ENCODE data around the gene APOL1. TPM values are rescaled to one million over a fixed set of nuclear protein-coding genes. Genes with fewer than 3 reads are reported as not detected.

The APOL1 gene
- total RNA-seq, 1 donor from 2014 or later = 1.8 TPM

DNA sequence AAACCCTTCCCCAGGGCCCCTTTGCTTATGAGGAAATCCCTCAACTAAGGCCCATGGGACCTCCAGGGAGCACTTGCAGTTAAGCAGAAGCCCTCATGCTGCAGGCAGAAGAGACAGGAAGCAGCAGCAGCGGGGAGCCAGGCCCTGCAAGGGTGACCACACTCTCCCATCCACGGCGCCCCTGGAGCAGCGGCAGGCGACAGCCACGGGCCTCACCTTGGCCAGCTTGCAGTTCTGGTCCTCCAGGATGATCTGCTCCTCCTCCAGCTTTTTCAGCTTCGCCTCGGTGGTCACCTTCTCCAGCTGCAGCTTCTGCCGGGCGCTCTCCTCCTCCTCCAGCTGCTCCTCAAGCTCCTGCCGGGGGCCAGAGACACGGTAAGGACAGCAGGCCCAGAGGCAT is 47.0 kb downstream of the APOL1 start:
- no peak for DNase-seq (ENCODE audit: low read depth)
- Histone ChIP-seq H3K36me3 (ENCODE audit: control insufficient read depth, insufficient read depth, low read length) (peaks cover 85% of the 10 kb centered on the region), H3K27me3 (ENCODE audit: control insufficient read depth, insufficient read depth, low read length) (no peaks in the 10 kb centered on the region), H3K4me3 (ENCODE audit: low read depth, low read length) (no peak overlapping the region)
- FAIRE-seq = no peak
- no peak for TF ChIP-seq CTCF (IDR thresholded peaks at IDR 0.05; ENCODE audit: insufficient read depth, low read length, severe bottlenecking)

DNA sequence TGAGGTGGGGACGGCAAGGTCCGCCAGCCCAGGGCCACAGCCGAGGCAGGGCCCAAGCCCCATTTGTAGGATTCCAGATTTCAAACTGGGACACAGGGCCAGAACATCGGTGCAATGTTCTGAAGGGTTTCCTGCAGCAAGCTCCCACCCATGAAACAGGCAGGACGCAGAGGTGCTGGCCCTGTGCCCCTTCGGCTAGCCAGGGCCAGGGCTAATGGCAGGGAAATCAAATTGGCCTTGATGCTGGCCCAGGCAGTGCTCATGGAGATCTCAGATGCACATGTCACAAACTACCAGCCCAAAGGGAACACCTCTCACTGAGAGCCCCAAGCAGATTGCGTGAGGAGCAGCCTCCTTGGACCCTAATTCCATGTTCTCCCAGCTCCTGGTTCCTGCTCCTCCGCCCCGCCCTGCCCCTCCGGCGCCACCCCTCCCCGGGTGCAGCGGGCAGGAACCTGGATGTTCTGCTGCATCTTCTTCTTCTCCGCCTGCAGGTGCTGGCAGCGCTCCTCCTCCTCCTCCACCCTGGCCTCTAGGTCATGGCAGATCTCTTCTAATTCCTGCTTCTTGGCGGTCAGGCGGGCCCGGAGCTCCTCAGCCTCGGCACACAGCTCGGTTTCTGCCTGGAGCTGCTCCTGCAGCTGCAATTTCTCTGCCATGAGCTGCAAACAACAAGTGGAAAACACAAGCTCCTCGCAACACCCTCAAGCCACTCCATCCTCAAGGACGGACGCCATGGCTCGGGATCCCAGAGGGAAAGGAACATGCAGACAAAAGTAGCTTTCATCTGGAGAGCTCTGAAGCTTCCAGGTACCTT is 47.7 kb downstream of the APOL1 start:
- Histone ChIP-seq H3K36me3 (ENCODE audit: control insufficient read depth, insufficient read depth, low read length) (peaks cover 86% of the 10 kb centered on the region), H3K4me3 (ENCODE audit: low read depth, low read length) (no peak overlapping the region), H3K27me3 (ENCODE audit: control insufficient read depth, insufficient read depth, low read length) (no peaks in the 10 kb centered on the region)
- DNase-seq (ENCODE audit: low read depth) (no peak), FAIRE-seq (no peak)
- TF ChIP-seq CTCF (IDR thresholded peaks at IDR 0.05; ENCODE audit: insufficient read depth, low read length, severe bottlenecking) = no peak

GRCh38 chr22:36301384-36301828 is 48.5 kb downstream of the APOL1 start:
- Histone ChIP-seq H3K27me3 (ENCODE audit: control insufficient read depth, insufficient read depth, low read length) (no peaks in the 10 kb centered on the region), H3K36me3 (ENCODE audit: control insufficient read depth, insufficient read depth, low read length) (peaks cover 89% of the 10 kb centered on the region), H3K4me3 (ENCODE audit: low read depth, low read length) (no peak overlapping the region)
- DNase-seq (ENCODE audit: low read depth) (peak; percentile 59), FAIRE-seq (peak; percentile 89)
- peak; percentile 91 for TF ChIP-seq CTCF (IDR thresholded peaks at IDR 0.05; ENCODE audit: insufficient read depth, low read length, severe bottlenecking)

DNA sequence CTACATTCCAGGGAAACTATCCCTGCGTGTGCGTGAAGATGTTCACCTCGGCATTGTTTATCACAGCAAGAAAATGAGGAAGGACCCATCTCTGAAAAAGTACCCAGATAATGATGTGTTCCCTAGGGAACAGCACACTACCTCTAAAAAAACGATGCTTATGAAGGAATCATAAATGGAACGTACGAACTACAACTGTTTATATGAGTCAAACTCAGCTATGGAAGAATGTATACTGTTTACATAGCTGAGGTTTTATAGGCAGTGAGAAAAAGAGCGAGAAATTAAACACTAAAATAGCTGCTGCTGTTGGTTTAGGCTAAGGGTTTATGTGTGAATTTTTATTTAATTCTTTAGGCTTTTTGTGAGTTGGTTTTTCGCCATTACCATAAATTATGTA is 48.9 kb downstream of the APOL1 start:
- no peak overlapping the region for H3K4me3 ChIP-seq (ENCODE audit: low read depth, low read length)
- peaks cover 89% of the 10 kb centered on the region for H3K36me3 ChIP-seq (ENCODE audit: control insufficient read depth, insufficient read depth, low read length)
- DNase-seq (ENCODE audit: low read depth) (no peak), FAIRE-seq (no peak)
- no peak for TF ChIP-seq CTCF (IDR thresholded peaks at IDR 0.05; ENCODE audit: insufficient read depth, low read length, severe bottlenecking)
- no peaks in the 10 kb centered on the region for H3K27me3 ChIP-seq (ENCODE audit: control insufficient read depth, insufficient read depth, low read length)

- H3K36me3 ChIP-seq (ENCODE audit: control insufficient read depth, insufficient read depth, low read length) = peaks cover 90% of the 10 kb centered on the region
- no peaks in the 10 kb centered on the region for H3K27me3 ChIP-seq (ENCODE audit: control insufficient read depth, insufficient read depth, low read length)
- H3K4me3 ChIP-seq (ENCODE audit: low read depth, low read length) = no peak overlapping the region
- FAIRE-seq = no peak
- TF ChIP-seq CTCF (IDR thresholded peaks at IDR 0.05; ENCODE audit: insufficient read depth, low read length, severe bottlenecking) = no peak
- DNase-seq (ENCODE audit: low read depth) = no peak
Measured at GRCh38 chr22:36302439-36303114, 49.6 kb downstream of the APOL1 start.
